ENCODE results near the gene NOP14. TPM values are rescaled to one million over a fixed set of nuclear protein-coding genes. Genes with fewer than 3 reads are reported as not detected.
"Not testable (repeated sequence)": the region's sequence is repeated elsewhere in the genome, so short reads cannot be mapped to it uniquely, and the experiment has no call there.

NOP14 gene
- total RNA-seq, 1 donor from 2014 or later: 17.2 TPM

GRCh38 chr4:2962614-2963174, 512 bp downstream of the NOP14 start:
- no peaks in the 10 kb centered on the region for H3K36me3 Mint-ChIP-seq (ENCODE audit: unreplicated experiment)
- H3K27me3 Mint-ChIP-seq (ENCODE audit: unreplicated experiment): peaks cover 8% of the 10 kb centered on the region
- H3K4me1 Mint-ChIP-seq (ENCODE audit: low read depth, unreplicated experiment): peaks cover 24% of the 10 kb centered on the region
- TF ChIP-seq CTCF (IDR thresholded peaks at IDR 0.05; ENCODE audit: partially characterized antibody, unreplicated experiment): no peak
- peak; percentile 61 for DNase-seq
- H3K9me3 Mint-ChIP-seq (ENCODE audit: unreplicated experiment): peaks cover 12% of the 10 kb centered on the region
- peak overlapping the region; percentile 93 for H3K4me3 Mint-ChIP-seq (ENCODE audit: unreplicated experiment)
- peak overlapping the region; percentile 46 for H3K27ac Mint-ChIP-seq (ENCODE audit: unreplicated experiment)

DNA sequence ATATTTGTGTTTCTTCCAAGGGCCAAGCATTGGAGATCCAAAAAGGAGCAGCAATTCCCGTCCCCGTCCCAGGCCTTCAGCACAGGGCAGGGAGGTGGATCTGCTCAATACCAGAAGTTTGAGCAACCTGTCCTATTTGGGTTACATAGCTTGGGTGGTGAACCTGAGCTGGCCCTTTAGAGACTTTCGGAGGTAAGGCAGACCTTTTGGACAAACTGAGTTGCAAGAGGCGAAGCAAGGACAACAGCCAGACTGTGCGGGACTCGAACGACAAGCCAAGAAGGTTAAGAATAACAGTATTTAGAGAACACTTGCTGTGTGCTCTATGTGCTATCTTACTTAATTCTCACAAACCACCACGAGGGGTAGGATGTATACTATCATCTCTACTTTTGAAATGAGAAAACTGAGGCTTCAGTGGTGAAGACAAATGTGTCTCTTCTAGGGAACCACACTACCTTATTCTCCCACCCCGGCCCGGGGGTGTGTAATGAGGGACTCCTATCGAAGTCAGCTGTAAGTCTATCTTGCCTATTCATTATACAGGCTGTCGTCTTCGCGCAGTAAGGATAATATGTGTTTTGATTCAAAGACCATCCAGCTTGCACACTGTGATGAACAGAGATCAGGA, 1.3 kb downstream of the NOP14 start:
- Mint-ChIP-seq H3K27me3 (ENCODE audit: unreplicated experiment) (peaks cover 8% of the 10 kb centered on the region), H3K4me3 (ENCODE audit: unreplicated experiment) (peak overlapping the region; percentile 93), H3K4me1 (ENCODE audit: low read depth, unreplicated experiment) (peaks cover 26% of the 10 kb centered on the region), H3K27ac (ENCODE audit: unreplicated experiment) (peak overlapping the region; percentile 46), H3K36me3 (ENCODE audit: unreplicated experiment) (no peaks in the 10 kb centered on the region), H3K9me3 (ENCODE audit: unreplicated experiment) (peaks cover 12% of the 10 kb centered on the region)
- no peak for DNase-seq
- TF ChIP-seq CTCF (IDR thresholded peaks at IDR 0.05; ENCODE audit: partially characterized antibody, unreplicated experiment): no peak

- Mint-ChIP-seq H3K27ac (ENCODE audit: unreplicated experiment) (peak overlapping the region; percentile 4), H3K36me3 (ENCODE audit: unreplicated experiment) (no peaks in the 10 kb centered on the region), H3K9me3 (ENCODE audit: unreplicated experiment) (peaks cover 12% of the 10 kb centered on the region), H3K4me1 (ENCODE audit: low read depth, unreplicated experiment) (peaks cover 26% of the 10 kb centered on the region), H3K27me3 (ENCODE audit: unreplicated experiment) (peaks cover 8% of the 10 kb centered on the region), H3K4me3 (ENCODE audit: unreplicated experiment) (peak overlapping the region; percentile 93)
- DNase-seq: no peak
- no peak for TF ChIP-seq CTCF (IDR thresholded peaks at IDR 0.05; ENCODE audit: partially characterized antibody, unreplicated experiment)
Measured at GRCh38 chr4:2961421-2961810, 1.8 kb downstream of the NOP14 start.

GRCh38 chr4:2960450-2960849, 2.8 kb downstream of the NOP14 start:
- not testable (repeated sequence) for H3K27ac Mint-ChIP-seq (ENCODE audit: unreplicated experiment); H3K4me3 Mint-ChIP-seq (ENCODE audit: unreplicated experiment); H3K36me3 Mint-ChIP-seq (ENCODE audit: unreplicated experiment)

DNA sequence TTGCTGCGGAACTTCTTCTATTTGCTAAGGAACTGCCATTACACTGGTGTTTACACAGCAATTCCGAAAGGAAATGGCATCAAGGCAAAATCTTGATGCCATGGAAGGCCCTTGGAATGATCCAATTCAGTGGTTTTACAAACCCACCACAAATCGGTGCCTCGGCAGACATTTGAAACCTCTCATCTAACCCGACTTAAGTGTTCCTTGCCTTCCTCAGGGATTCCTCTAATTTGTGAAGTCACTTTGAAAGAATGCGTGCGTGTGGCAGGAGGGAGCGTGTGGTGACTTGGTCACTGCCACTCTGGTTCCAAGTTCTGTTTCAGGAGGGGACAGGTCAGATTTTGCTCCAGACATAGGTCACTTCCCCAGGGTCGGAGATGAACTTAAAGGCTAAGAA, 4.8 kb downstream of the NOP14 start:
- DNase-seq: no peak
- Mint-ChIP-seq H3K4me3 (ENCODE audit: unreplicated experiment) (peak overlapping the region; percentile 5), H3K27me3 (ENCODE audit: unreplicated experiment) (peaks cover 8% of the 10 kb centered on the region), H3K36me3 (ENCODE audit: unreplicated experiment) (no peaks in the 10 kb centered on the region), H3K9me3 (ENCODE audit: unreplicated experiment) (peaks cover 8% of the 10 kb centered on the region), H3K4me1 (ENCODE audit: low read depth, unreplicated experiment) (peaks cover 19% of the 10 kb centered on the region), H3K27ac (ENCODE audit: unreplicated experiment) (peak overlapping the region; percentile 50)
- no peak for TF ChIP-seq CTCF (IDR thresholded peaks at IDR 0.05; ENCODE audit: partially characterized antibody, unreplicated experiment)

More at GRCh38 chr4:2960450-2960849, 2.8 kb downstream of the NOP14 start:
- Mint-ChIP-seq H3K4me1 (ENCODE audit: low read depth, unreplicated experiment) (peaks cover 26% of the 10 kb centered on the region), H3K9me3 (ENCODE audit: unreplicated experiment) (peaks cover 14% of the 10 kb centered on the region)
- H3K27me3 Mint-ChIP-seq (ENCODE audit: unreplicated experiment); DNase-seq: not testable (repeated sequence)
